T-helper 9 cell (primary cell): ENCODE data around the gene GUF1.
A peak's percentile ranks its signal among the peaks of the same experiment; 100 is the strongest.
"Not testable (repeated sequence)": the region's sequence is repeated elsewhere in the genome, so short reads cannot be mapped to it uniquely, and the experiment has no call there.

ENCODE experiments used
- DNase-seq: peaks from one replicate; pipeline ENCODE4 v3.0.0-alpha.2; 2020

Gene GUF1

GRCh38 chr4:44713125-44713524 is 34.9 kb downstream of the GUF1 start:
- no peak for DNase-seq

- no peak for DNase-seq
Observed at GRCh38 chr4:44716597-44716996, 38.4 kb downstream of the GUF1 start.

GRCh38 chr4:44720371-44720770 is 42.2 kb downstream of the GUF1 start:
- DNase-seq: no peak

- no peak for DNase-seq
Observed at GRCh38 chr4:44722001-44722400, 43.8 kb downstream of the GUF1 start.

GRCh38 chr4:44725166-44725565 is 46.9 kb downstream of the GUF1 start:
- no peak for DNase-seq

GRCh38 chr4:44725726-44726037 is 47.5 kb downstream of the GUF1 start:
- no peak for DNase-seq

GRCh38 chr4:44726038-44726871 is 48.0 kb downstream of the GUF1 start, which contains the start of gene GNPDA2:
GNPDA2 (minus strand) TSS chr4:44726556; CDS start chr4:44722207, 4,349 bp downstream.
- DNase-seq: peak; percentile 72

- no peak for DNase-seq
Observed at GRCh38 chr4:44727471-44727870, 49.3 kb downstream of the GUF1 start.

GRCh38 chr4:44728694-44729093 is 50.5 kb downstream of the GUF1 start:
- not testable (repeated sequence) for DNase-seq

- DNase-seq: no peak
Observed at GRCh38 chr4:44736900-44737299, 58.7 kb downstream of the GUF1 start.

- DNase-seq: no peak
Observed at GRCh38 chr4:44738615-44739014, 60.4 kb downstream of the GUF1 start.

- DNase-seq: no peak
Observed at GRCh38 chr4:44740201-44740600, 62.0 kb downstream of the GUF1 start.
